HepG2 (cell line): Measurements from ENCODE around the gene DAAM2.

Experiments
- CEBPB ChIP-seq: IDR thresholded peaks from 2 replicates; pipeline ENCODE4 v1.6.1; 2011; ENCODE audit warnings: low read depth, low read length, improper control_type of control experiment, borderline replicate concordance
- HMG20A ChIP-seq: IDR thresholded peaks from 2 replicates; pipeline ENCODE4 v1.6.1; 2016; ENCODE audit warnings: borderline replicate concordance
- HOXA9 ChIP-seq: sonication (generic); formaldehyde crosslinking; IDR thresholded peaks from 2 replicates; pipeline ENCODE4 v1.8.1; 2022; ENCODE audit warnings: missing genetic modification reagents, mild to moderate bottlenecking, moderate library complexity, borderline replicate concordance
- NFE2L2 ChIP-seq: fragments of 150-350 bp; IDR thresholded peaks from 2 replicates; pipeline ENCODE4 v1.6.1; 2014; ENCODE audit warnings: low read length
- POLR2A ChIP-seq, 2 experiments: IDR thresholded peaks; 2 replicates each; pipeline ENCODE4 v1.6.1; 2011; ENCODE audit warnings: low read depth in 2 of 2, low read length in 2 of 2, mild to moderate bottlenecking in 1 of 2, moderate library complexity in 1 of 2; ENCODE audit not compliant: insufficient read depth in 1 of 2
- YY1 ChIP-seq: IDR thresholded peaks from 2 replicates; pipeline ENCODE4 v1.6.1; 2011; ENCODE audit warnings: low read length, low read depth, moderate library complexity, mild to moderate bottlenecking; ENCODE audit not compliant: insufficient read depth, insufficient replicate concordance
- ZBTB7A ChIP-seq: sonication (generic); formaldehyde crosslinking; IDR thresholded peaks from 2 replicates; pipeline ENCODE4 v1.8.0; 2022; ENCODE audit warnings: mild to moderate bottlenecking, missing genetic modification reagents
- ZNF232 ChIP-seq: sonication (generic); formaldehyde crosslinking; IDR thresholded peaks from 2 replicates; pipeline ENCODE4 v1.4.0; 2020; ENCODE audit warnings: missing genetic modification reagents, borderline replicate concordance
- TF ChIP-seq, protein P1 (sequence below): sonication (generic); formaldehyde crosslinking; IDR thresholded peaks from 2 replicates; pipeline ENCODE4 v1.5.0; 2020; ENCODE audit warnings: mild to moderate bottlenecking, missing genetic modification reagents, moderate library complexity
- TF ChIP-seq, protein P2 (sequence below): sonication (generic); formaldehyde crosslinking; IDR thresholded peaks from 2 replicates; pipeline ENCODE4 v1.4.0; 2020; ENCODE audit warnings: missing genetic modification reagents

DNA sequence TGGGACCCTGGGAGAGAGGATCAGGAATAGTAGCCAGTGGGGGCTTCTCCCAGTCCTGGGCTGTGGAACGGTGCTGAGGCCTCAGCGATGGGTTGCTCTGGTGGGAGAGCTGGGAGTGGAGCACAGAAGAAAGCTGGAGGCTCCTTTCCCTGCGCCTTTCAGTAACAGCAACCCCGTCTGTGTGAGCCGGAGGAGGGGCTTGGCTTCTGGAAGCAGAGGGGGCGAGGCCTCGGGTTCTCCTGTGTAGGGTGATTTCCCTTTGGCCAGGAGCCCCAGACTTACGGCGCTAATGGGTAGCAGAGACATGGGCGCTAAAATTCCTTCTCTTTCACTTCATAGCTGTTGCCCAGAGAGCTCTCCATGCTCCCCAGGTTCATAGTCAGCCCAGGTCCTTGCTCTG is 55.0 kb downstream of the DAAM2 start:
- TF ChIP-seq, protein P1, sequence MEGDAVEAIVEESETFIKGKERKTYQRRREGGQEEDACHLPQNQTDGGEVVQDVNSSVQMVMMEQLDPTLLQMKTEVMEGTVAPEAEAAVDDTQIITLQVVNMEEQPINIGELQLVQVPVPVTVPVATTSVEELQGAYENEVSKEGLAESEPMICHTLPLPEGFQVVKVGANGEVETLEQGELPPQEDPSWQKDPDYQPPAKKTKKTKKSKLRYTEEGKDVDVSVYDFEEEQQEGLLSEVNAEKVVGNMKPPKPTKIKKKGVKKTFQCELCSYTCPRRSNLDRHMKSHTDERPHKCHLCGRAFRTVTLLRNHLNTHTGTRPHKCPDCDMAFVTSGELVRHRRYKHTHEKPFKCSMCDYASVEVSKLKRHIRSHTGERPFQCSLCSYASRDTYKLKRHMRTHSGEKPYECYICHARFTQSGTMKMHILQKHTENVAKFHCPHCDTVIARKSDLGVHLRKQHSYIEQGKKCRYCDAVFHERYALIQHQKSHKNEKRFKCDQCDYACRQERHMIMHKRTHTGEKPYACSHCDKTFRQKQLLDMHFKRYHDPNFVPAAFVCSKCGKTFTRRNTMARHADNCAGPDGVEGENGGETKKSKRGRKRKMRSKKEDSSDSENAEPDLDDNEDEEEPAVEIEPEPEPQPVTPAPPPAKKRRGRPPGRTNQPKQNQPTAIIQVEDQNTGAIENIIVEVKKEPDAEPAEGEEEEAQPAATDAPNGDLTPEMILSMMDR (CRISPR knock-in tag): no peak
- TF ChIP-seq HOXA9 (CRISPR knock-in tag): no peak
- TF ChIP-seq CEBPB: no peak
- no peak for TF ChIP-seq HMG20A
- TF ChIP-seq ZBTB7A (CRISPR knock-in tag): no peak
- TF ChIP-seq, protein P2, sequence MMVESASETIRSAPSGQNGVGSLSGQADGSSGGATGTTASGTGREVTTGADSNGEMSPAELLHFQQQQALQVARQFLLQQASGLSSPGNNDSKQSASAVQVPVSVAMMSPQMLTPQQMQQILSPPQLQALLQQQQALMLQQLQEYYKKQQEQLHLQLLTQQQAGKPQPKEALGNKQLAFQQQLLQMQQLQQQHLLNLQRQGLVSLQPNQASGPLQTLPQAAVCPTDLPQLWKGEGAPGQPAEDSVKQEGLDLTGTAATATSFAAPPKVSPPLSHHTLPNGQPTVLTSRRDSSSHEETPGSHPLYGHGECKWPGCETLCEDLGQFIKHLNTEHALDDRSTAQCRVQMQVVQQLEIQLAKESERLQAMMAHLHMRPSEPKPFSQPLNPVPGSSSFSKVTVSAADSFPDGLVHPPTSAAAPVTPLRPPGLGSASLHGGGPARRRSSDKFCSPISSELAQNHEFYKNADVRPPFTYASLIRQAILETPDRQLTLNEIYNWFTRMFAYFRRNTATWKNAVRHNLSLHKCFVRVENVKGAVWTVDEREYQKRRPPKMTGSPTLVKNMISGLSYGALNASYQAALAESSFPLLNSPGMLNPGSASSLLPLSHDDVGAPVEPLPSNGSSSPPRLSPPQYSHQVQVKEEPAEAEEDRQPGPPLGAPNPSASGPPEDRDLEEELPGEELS (CRISPR knock-in tag): no peak
- no peak for TF ChIP-seq POLR2A (IDR thresholded peaks at IDR 0.05; ENCODE audit: insufficient read depth in 1 of 2, low read depth in 2 of 2, low read length in 2 of 2)
- no peak for TF ChIP-seq ZNF232 (CRISPR knock-in tag)
- TF ChIP-seq NFE2L2: no peak
- TF ChIP-seq YY1: no peak
